Ishikawa (cell line): ENCODE results near the gene PCID2.

Source experiments
- CEBPB ChIP-seq: IDR thresholded peaks from 2 replicates; pipeline ENCODE4 v1.6.1; 2012
- CREB1 ChIP-seq: IDR thresholded peaks from 2 replicates; pipeline ENCODE4 v1.6.1; 2012; ENCODE audit warnings: low read depth
- EGR1 ChIP-seq: IDR thresholded peaks from 2 replicates; pipeline ENCODE4 v1.6.1; 2012
- EP300 ChIP-seq: IDR thresholded peaks from 2 replicates; pipeline ENCODE4 v1.6.1; 2012; ENCODE audit warnings: borderline replicate concordance
- FOXM1 ChIP-seq: IDR thresholded peaks from 2 replicates; pipeline ENCODE4 v1.6.1; 2012; ENCODE audit warnings: low read depth, borderline replicate concordance
- NFIC ChIP-seq: IDR thresholded peaks from 2 replicates; pipeline ENCODE4 v1.6.1; 2012
- RAD21 ChIP-seq: IDR thresholded peaks from 2 replicates; pipeline ENCODE4 v1.6.1; 2012; ENCODE audit warnings: low read depth
- TAF1 ChIP-seq: IDR thresholded peaks from 2 replicates; pipeline ENCODE4 v1.6.1; 2012; ENCODE audit warnings: low read depth, mild to moderate bottlenecking
- TCF12 ChIP-seq: IDR thresholded peaks from 2 replicates; pipeline ENCODE4 v1.6.1; 2012; ENCODE audit warnings: low read depth
- TEAD4 ChIP-seq: IDR thresholded peaks from 2 replicates; pipeline ENCODE4 v1.6.1; 2012
- YY1 ChIP-seq: IDR thresholded peaks from 2 replicates; pipeline ENCODE4 v1.6.1; 2012; ENCODE audit warnings: low read depth
- ZBTB7A ChIP-seq: IDR thresholded peaks from 2 replicates; pipeline ENCODE4 v1.6.1; 2012; ENCODE audit warnings: low read depth
- TF ChIP-seq, protein P1 (sequence below): IDR thresholded peaks from 2 replicates; pipeline ENCODE4 v1.6.1; 2012; ENCODE audit warnings: low read depth, mild to moderate bottlenecking
- TF ChIP-seq, protein P2 (sequence below): IDR thresholded peaks from 2 replicates; pipeline ENCODE4 v1.6.1; 2012
- TF ChIP-seq, protein P3 (sequence below): IDR thresholded peaks from 2 replicates; pipeline ENCODE4 v1.6.1; 2012

Gene PCID2

DNA sequence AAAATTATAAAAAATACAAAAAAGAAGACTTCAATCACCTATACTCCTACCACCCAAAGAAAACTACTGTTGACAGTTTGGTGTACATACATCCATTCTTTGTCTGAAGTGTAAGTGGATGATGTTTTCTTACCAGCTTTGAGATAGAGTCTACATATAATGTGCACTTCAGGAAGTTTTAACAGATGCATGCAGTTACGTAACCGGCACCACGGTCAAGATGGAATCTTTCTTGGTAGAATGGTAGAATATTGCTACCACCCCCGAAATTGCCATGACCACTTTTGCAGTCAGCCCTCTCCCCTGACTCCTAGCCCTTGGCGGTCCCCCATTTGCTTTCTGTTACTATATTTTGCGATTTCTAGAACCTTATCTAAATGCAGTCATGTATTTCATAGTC is 2.4 kb upstream of the PCID2 start:
- TF ChIP-seq, protein P1, sequence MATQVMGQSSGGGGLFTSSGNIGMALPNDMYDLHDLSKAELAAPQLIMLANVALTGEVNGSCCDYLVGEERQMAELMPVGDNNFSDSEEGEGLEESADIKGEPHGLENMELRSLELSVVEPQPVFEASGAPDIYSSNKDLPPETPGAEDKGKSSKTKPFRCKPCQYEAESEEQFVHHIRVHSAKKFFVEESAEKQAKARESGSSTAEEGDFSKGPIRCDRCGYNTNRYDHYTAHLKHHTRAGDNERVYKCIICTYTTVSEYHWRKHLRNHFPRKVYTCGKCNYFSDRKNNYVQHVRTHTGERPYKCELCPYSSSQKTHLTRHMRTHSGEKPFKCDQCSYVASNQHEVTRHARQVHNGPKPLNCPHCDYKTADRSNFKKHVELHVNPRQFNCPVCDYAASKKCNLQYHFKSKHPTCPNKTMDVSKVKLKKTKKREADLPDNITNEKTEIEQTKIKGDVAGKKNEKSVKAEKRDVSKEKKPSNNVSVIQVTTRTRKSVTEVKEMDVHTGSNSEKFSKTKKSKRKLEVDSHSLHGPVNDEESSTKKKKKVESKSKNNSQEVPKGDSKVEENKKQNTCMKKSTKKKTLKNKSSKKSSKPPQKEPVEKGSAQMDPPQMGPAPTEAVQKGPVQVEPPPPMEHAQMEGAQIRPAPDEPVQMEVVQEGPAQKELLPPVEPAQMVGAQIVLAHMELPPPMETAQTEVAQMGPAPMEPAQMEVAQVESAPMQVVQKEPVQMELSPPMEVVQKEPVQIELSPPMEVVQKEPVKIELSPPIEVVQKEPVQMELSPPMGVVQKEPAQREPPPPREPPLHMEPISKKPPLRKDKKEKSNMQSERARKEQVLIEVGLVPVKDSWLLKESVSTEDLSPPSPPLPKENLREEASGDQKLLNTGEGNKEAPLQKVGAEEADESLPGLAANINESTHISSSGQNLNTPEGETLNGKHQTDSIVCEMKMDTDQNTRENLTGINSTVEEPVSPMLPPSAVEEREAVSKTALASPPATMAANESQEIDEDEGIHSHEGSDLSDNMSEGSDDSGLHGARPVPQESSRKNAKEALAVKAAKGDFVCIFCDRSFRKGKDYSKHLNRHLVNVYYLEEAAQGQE: no peak
- TF ChIP-seq YY1: no peak
- no peak for TF ChIP-seq TEAD4
- TF ChIP-seq RAD21: no peak
- TF ChIP-seq, protein P2, sequence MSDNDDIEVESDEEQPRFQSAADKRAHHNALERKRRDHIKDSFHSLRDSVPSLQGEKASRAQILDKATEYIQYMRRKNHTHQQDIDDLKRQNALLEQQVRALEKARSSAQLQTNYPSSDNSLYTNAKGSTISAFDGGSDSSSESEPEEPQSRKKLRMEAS: no peak
- no peak for TF ChIP-seq CREB1
- TF ChIP-seq FOXM1: no peak
- TF ChIP-seq TAF1: no peak
- TF ChIP-seq CEBPB: no peak
- no peak for TF ChIP-seq TCF12
- no peak for TF ChIP-seq EGR1
- TF ChIP-seq ZBTB7A: no peak
- no peak for TF ChIP-seq NFIC
- no peak for TF ChIP-seq EP300
- TF ChIP-seq, protein P3, sequence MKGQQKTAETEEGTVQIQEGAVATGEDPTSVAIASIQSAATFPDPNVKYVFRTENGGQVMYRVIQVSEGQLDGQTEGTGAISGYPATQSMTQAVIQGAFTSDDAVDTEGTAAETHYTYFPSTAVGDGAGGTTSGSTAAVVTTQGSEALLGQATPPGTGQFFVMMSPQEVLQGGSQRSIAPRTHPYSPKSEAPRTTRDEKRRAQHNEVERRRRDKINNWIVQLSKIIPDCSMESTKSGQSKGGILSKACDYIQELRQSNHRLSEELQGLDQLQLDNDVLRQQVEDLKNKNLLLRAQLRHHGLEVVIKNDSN: no peak

DNA sequence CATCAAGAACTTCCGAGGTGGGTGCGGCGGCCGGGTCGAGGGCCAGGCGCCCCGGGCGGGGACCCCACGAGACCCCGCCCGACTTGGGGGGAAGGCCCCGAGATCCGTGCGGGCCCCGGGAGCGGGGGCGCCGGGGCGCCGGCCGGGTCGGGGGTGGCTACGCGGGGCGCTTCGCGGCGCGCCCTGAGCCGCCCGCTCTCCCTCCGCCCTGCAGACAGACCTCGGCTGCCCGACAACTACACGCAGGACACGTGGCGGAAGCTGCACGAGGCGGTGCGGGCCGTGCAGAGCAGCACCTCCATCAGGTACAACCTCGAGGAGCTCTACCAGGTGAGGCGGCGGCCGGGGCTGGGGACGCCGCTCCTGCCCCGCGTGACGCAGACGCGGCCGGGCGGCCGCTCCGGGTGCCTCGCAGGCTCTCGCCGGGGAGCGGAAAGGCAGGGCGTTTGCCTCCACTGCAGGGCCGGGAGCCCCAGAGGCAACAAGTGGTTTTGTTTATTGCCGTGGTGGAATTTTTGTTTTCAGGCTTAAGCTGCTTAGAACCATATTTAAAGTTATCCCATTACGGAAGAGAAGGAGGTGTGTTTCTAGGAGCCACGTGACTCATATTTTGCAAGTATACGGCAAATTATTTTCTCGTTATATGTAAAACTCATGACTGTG is 1.4 kb upstream of the PCID2 start:
- TF ChIP-seq YY1 (peak; percentile 33; the same call in 1 of the 2 replicates), EGR1 (no peak), TEAD4 (0 out of 2 replicates have a peak, but pooled peaks have one; percentile 21), TAF1 (peak; percentile 15; the same call in 1 of the 2 replicates), NFIC (no peak), TCF12 (0 out of 2 replicates have a peak, but pooled peaks have one; percentile 37)
- TF ChIP-seq, protein P3: peak; percentile 85
- TF ChIP-seq, protein P2: peak; percentile 100

DNA sequence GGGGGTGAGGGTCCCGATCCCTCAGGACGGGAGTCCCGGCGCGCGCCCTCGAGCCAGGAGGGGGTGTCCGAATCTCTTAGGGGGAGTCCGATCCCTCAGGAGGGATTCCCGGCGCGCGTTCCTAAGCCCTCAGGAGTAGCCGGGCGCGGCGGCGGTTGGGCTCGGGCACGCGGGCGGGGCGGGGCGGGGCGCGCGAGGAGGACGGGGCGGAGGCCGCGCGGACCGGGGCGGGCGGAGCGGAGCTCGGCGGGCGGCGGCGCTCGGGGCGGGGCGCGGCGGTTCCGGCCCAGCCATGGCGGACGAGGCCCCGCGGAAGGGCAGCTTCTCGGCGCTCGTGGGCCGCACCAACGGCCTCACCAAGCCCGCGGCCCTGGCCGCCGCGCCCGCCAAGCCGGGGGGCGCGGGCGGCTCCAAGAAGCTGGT is 878 bp upstream of the PCID2 start, which contains the start of gene CUL4A:
TSS of gene CUL4A (plus strand) at position 278 of the 423 bp plus-strand sequence. CDS start at position 293, 15 bp downstream.
- no peak for TF ChIP-seq NFIC
- peak; percentile 82 for TF ChIP-seq YY1
- TF ChIP-seq CREB1: no peak
- no peak; the same call in 1 of the 2 replicates for TF ChIP-seq TAF1

DNA sequence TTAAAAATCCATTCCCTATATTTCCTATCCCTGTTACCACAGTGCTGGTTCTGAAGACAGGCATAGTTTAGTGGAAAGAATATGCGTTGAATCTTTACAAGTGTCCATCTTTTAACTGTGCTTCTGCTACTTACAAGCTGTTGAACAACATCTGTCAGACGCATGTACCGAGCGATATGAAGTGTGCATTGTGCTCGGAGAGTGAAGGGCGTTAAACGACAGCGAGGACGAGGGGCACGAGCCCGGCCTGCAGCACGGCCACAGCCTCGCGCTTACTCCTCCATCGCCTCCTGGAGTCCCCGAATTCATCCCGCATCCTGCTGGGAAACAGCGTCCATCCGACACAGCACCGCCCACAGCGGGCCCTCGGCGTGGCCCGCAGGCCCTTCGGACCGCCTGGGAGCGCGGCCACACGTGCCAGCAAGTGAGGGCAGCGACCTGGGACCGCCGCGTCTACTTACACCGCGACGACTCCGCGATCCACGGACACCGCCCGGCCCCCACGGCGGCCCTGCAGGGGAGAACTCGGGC is 514 bp downstream of the PCID2 start:
- TF ChIP-seq ZBTB7A (no peak), TCF12 (no peak), EGR1 (no peak), NFIC (no peak), RAD21 (no peak), TEAD4 (no peak)
- TF ChIP-seq, protein P3: peak; percentile 26; the same call in 1 of the 2 replicates

DNA sequence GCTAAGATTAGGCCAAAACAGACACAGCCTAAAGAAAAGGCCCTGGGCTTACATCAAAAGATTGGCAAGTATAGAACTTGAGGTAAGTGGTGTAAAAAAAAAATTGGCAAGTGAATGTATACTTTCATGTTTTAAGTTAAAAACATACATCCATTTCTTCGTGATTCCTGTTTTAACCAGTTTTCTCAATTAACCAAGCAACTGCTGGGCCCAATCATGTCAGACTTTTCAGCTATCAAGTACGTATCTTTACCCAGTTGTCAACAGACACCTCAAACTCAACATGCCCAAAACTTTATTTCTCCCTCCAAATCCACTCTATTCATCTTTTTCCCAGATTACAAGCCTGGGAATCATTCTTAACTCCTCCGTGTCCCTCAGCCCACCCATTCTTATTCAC is 1.0 kb downstream of the PCID2 start:
- TF ChIP-seq NFIC (no peak), EP300 (no peak), TCF12 (no peak), RAD21 (no peak), EGR1 (no peak), CREB1 (no peak), FOXM1 (no peak)
- TF ChIP-seq, protein P3: no peak
- TF ChIP-seq, protein P1: no peak
